Kidney epithelial cell (primary cell): ENCODE measurements around the gene TTI1. TPM values are rescaled to one million over a fixed set of nuclear protein-coding genes. Genes with fewer than 3 reads are reported as not detected.

Source experiments
- DNase-seq: peaks from one replicate; pipeline ENCODE4 v3.0.0-alpha.2; 2010; ENCODE audit warnings: low read depth
- H3K27me3 ChIP-seq: 2 replicates; pipeline ENCODE4 v1.6.0; 2011; ENCODE audit warnings: low read length; ENCODE audit not compliant: control insufficient read depth, insufficient read depth
- H3K36me3 ChIP-seq: 2 replicates; pipeline ENCODE4 v1.5.1; 2011; ENCODE audit warnings: low read length; ENCODE audit not compliant: control insufficient read depth, insufficient read depth
- H3K4me3 ChIP-seq: 2 replicates; pipeline ENCODE4 v1.5.1; 2011; ENCODE audit warnings: low read depth, mild to moderate bottlenecking, control low read depth, low read length
- CTCF ChIP-seq: IDR thresholded peaks from 2 replicates; pipeline ENCODE4 v1.5.1; 2011; ENCODE audit warnings: mild to moderate bottlenecking, moderate library complexity, low read length, control low read depth, inconsistent platforms; ENCODE audit not compliant: insufficient read depth, poor library complexity, severe bottlenecking
- total RNA-seq: library from RNA; depleted of rRNA; stranded (reverse); fragments of >200 nt; gene quantifications from 2 replicates; pipeline ENCODE4 v1.2.3, GENCODE V29; 2015

Gene TTI1
- total RNA-seq, 1 donor from 2014 or later = 18.8 TPM

DNA sequence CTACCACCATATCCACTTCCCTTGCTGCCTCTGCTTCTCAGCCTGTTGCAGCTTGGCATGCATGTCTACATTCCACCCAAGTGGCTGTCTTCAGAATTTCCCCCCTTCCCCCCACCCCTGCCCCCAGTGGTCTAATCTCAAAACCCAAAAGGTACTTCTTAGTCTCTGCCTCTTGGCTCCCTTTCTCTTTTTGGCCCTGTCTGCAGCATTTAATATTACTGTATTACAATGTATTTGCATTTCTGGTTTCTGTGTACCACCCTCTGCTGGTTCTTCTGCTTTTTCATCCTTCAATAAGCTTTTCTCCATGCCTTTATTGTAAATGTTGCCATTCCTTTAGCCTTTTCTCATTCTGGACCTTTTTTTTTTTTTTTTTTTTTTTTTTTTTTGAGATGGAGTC, 43.3 kb upstream of the TTI1 start:
- DNase-seq = no peak
- Histone ChIP-seq H3K27me3 (no peaks in the 10 kb centered on the region), H3K36me3 (peaks cover 1% of the 10 kb centered on the region), H3K4me3 (no peak overlapping the region)
- TF ChIP-seq CTCF = no peak

DNA sequence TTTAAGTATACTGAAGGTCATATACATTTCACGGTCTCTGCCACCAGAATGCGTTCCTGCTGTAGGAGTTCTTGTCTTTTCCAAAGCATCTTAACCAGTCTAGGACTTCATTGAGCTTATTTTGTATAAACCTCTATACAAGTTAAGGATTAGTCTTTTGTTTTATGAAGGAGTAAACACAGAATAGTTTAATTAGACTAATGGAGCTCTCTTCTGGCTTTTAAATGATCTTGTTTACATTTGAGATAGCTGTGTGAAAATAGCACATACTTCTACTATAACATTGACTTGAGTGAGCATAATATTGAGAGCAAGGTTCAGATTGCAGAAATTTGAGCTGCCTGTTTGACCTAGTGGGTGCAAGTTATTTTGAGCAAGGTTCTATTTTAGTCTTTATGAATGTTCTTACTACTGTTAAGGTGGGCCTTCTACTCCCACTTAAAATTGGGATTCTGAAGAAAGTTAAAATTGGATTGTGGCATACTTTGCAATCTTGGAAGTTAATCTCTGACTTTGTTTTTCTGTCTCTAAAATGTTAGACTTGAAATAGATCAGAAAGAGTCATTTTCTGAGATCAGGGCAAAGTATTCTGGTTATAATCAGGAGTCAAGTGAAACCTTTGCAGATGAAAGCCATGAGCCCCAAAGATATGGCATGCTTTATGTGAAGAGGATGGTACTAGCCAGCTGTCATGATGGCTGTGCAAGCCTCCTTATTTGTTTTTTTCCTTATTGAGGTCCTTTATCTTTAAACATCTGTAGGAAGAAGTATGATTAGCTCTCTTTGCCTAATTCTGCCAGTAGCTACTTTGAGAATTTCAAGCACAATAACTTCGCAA, 42.1 kb upstream of the TTI1 start:
- Histone ChIP-seq H3K36me3 (peaks cover 1% of the 10 kb centered on the region), H3K4me3 (no peak overlapping the region), H3K27me3 (no peaks in the 10 kb centered on the region)
- TF ChIP-seq CTCF = no peak
- DNase-seq = no peak

DNA sequence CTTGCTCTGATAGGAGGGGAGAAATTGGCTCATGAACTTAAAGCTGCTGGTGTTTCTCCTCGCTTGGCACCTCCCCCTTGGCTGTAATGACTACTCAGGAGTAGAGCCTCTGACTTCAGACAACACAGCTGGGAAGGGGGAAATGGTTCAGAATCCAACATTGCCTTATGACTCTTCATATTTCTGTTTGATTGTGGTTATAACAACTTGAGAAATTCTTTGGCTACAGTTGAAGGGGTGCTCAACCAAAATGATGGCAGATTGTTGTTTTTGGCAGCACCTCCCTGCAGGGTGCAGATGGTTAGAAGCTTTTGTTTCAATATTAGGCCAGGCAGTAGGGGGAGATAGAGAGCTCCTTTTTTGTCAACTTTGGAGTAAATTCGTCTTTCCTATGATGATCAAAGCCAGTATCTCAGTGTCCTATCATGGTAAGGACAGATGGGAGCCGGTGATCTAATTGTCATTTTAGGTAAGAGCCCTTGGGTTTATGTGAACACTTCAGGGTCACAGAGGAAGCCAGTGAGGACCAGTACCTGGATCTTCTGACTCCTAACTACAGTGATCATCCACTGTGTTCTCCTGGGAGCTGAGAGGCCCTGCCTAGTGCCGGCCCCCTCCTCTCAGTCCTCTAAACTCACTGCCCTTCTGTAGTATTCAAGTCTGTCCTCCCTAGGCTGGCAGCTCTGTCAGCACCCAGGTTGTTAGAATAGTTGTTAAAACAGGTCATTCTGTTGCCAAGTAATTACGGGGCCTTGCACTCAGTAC, 40.2 kb upstream of the TTI1 start:
- Histone ChIP-seq H3K27me3 (no peaks in the 10 kb centered on the region), H3K4me3 (no peak overlapping the region), H3K36me3 (peaks cover 1% of the 10 kb centered on the region)
- TF ChIP-seq CTCF = peak; percentile 67
- no peak for DNase-seq

GRCh38 chr20:38072898-38073297, 39.6 kb upstream of the TTI1 start:
- H3K27me3 ChIP-seq = no peaks in the 10 kb centered on the region
- no peak overlapping the region for H3K4me3 ChIP-seq
- no peak for TF ChIP-seq CTCF
- DNase-seq = no peak
- peaks cover 1% of the 10 kb centered on the region for H3K36me3 ChIP-seq

- Histone ChIP-seq H3K27me3 (no peaks in the 10 kb centered on the region), H3K36me3 (no peaks in the 10 kb centered on the region), H3K4me3 (no peak overlapping the region)
- TF ChIP-seq CTCF = no peak
- no peak for DNase-seq
Measured at GRCh38 chr20:38067717-38068365, 34.6 kb upstream of the TTI1 start.
